ENCODE measurements around the gene ZBTB47. TPM values are rescaled to one million over a fixed set of nuclear protein-coding genes. Genes with fewer than 3 reads are reported as not detected.

Gene ZBTB47
- total RNA-seq, 2 donors from 2014 or later = 84.2 to 108 TPM

- no peak for DNase-seq (ENCODE audit: low spot score)
Measured at GRCh38 chr3:42668413-42668760, 14.9 kb downstream of the ZBTB47 start.

GRCh38 chr3:42668793-42669217, 15.3 kb downstream of the ZBTB47 start:
- DNase-seq (ENCODE audit: low spot score) (no peak), ATAC-seq (ENCODE audit: insufficient number of reproducible peaks, low FRiP score, low read depth) (no peak)
- TF ChIP-seq, protein P1, sequence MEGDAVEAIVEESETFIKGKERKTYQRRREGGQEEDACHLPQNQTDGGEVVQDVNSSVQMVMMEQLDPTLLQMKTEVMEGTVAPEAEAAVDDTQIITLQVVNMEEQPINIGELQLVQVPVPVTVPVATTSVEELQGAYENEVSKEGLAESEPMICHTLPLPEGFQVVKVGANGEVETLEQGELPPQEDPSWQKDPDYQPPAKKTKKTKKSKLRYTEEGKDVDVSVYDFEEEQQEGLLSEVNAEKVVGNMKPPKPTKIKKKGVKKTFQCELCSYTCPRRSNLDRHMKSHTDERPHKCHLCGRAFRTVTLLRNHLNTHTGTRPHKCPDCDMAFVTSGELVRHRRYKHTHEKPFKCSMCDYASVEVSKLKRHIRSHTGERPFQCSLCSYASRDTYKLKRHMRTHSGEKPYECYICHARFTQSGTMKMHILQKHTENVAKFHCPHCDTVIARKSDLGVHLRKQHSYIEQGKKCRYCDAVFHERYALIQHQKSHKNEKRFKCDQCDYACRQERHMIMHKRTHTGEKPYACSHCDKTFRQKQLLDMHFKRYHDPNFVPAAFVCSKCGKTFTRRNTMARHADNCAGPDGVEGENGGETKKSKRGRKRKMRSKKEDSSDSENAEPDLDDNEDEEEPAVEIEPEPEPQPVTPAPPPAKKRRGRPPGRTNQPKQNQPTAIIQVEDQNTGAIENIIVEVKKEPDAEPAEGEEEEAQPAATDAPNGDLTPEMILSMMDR (IDR thresholded peaks at IDR 0.05) = no peak
- no peaks in the 10 kb centered on the region for H3K36me3 ChIP-seq
- H3K9me3 ChIP-seq = no peaks in the 10 kb centered on the region
- peaks cover 19 to 33% of the 10 kb centered on the region in 2 donors for H3K4me1 ChIP-seq (ENCODE audit: control insufficient read depth in 1 of 2, low read depth in 2 of 2)
- no peak overlapping the region for H3K4me3 ChIP-seq
- H3K27me3 ChIP-seq (replicated peaks; ENCODE audit: insufficient read depth) = no peaks in the 10 kb centered on the region
- H3K27ac ChIP-seq = no peak overlapping the region

More at GRCh38 chr3:42668413-42668760, 14.9 kb downstream of the ZBTB47 start:
- no peaks in the 10 kb centered on the region for H3K9me3 ChIP-seq
- no peak overlapping the region for H3K27ac ChIP-seq
- TF ChIP-seq, protein P1 (IDR thresholded peaks at IDR 0.05) = no peak
- no peak overlapping the region for H3K4me3 ChIP-seq
- no peaks in the 10 kb centered on the region for H3K27me3 ChIP-seq (replicated peaks; ENCODE audit: insufficient read depth)
- H3K36me3 ChIP-seq = no peaks in the 10 kb centered on the region
- no peak for ATAC-seq (ENCODE audit: insufficient number of reproducible peaks, low FRiP score, low read depth)
- peaks cover 19 to 33% of the 10 kb centered on the region in 2 donors for H3K4me1 ChIP-seq (ENCODE audit: control insufficient read depth in 1 of 2, low read depth in 2 of 2)

DNA sequence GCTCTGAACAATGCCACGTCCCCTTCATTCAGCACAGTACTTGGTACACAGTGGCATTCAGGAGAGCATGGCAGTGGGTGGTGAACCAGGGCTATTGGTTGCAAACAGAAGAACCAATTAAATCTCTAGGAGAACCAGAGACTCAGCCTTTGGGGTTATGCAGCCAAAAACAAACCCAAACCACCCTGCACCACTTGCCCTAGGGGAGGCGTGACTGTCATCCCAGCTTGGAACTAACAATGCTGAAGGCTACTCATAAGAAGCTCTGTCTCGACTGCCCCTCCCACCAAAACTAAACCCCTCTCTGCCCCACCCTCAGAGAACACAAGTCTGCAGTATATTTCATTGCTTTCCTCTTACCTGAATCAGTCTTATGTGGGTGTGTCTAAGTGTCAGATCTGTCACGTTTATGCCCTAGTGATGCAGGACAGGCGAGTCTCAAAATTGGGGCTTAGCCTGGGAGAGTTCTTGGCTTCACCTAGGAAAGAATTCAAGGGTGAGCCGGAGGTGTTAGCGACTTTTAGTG, 16.6 kb downstream of the ZBTB47 start:
- DNase-seq (ENCODE audit: low spot score) = no peak
- Histone ChIP-seq H3K27me3 (replicated peaks; ENCODE audit: insufficient read depth) (no peaks in the 10 kb centered on the region), H3K27ac (no peak overlapping the region), H3K36me3 (no peaks in the 10 kb centered on the region), H3K4me1 (ENCODE audit: control insufficient read depth in 1 of 2, low read depth in 2 of 2) (peaks cover 19 to 32% of the 10 kb centered on the region in 2 donors), H3K9me3 (no peaks in the 10 kb centered on the region), H3K4me3 (no peak overlapping the region)
- TF ChIP-seq, protein P1 (IDR thresholded peaks at IDR 0.05) = no peak
- no peak for ATAC-seq (ENCODE audit: insufficient number of reproducible peaks, low FRiP score, low read depth)

DNA sequence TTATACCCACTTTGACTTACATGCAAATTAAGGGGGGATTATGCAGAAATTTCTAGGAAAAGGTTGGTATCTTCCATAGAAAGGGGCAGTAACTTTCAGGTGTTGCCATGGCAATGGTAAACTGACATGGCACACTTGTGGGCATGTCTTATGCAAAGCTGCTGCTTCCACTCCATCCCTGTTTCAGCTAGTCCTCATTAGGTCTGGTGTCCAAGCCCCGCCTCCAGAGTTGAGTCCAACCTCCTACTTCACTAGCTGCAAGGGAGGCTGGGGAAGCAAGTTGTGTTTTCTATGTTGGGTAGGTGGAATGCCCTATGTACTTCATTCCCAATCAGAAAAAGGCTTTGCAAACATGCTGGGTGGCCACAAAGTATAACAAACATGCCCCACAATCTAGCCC, 17.2 kb downstream of the ZBTB47 start:
- TF ChIP-seq, protein P1 (IDR thresholded peaks at IDR 0.05) = no peak
- Histone ChIP-seq H3K36me3 (no peaks in the 10 kb centered on the region), H3K27me3 (replicated peaks; ENCODE audit: insufficient read depth) (no peaks in the 10 kb centered on the region), H3K4me1 (ENCODE audit: control insufficient read depth in 1 of 2, low read depth in 2 of 2) (peaks cover 19 to 27% of the 10 kb centered on the region in 2 donors), H3K9me3 (no peaks in the 10 kb centered on the region), H3K4me3 (no peak overlapping the region), H3K27ac (no peak overlapping the region)
- ATAC-seq (ENCODE audit: insufficient number of reproducible peaks, low FRiP score, low read depth) (no peak), DNase-seq (ENCODE audit: low spot score) (no peak)

GRCh38 chr3:42672515-42672914, 19.0 kb downstream of the ZBTB47 start:
- no peak for DNase-seq (ENCODE audit: low spot score)
- Histone ChIP-seq H3K4me3 (no peak overlapping the region), H3K4me1 (ENCODE audit: control insufficient read depth in 1 of 2, low read depth in 2 of 2) (peaks cover 2 to 8% of the 10 kb centered on the region in 2 donors), H3K27me3 (replicated peaks; ENCODE audit: insufficient read depth) (no peaks in the 10 kb centered on the region), H3K27ac (no peak overlapping the region), H3K9me3 (no peaks in the 10 kb centered on the region), H3K36me3 (no peaks in the 10 kb centered on the region)
- ATAC-seq (ENCODE audit: insufficient number of reproducible peaks, low FRiP score, low read depth) = no peak
- TF ChIP-seq, protein P1 (IDR thresholded peaks at IDR 0.05) = no peak

All from thoracic aorta (tissue), 2 donors.